Vagina (tissue), 2 donors: ENCODE data around the gene ANKRD63.

Source experiments
- CTCF ChIP-seq, 3 experiments: fragments of 450-650 bp in 2 of 3; fragments of 200-600 bp in 1 of 3; sonication (generic) in 1 of 3; IDR thresholded peaks; one replicate each; pipeline ENCODE4 v1.5.1; 2017 to 2019; ENCODE audit warnings: antibody characterized with exemption in 3 of 3, mild to moderate bottlenecking in 2 of 3, moderate library complexity in 2 of 3
- POLR2A ChIP-seq, 2 donors: fragments of 450-650 bp; IDR thresholded peaks; one replicate each; pipeline ENCODE4 v1.6.1; 2017; ENCODE audit warnings: antibody characterized with exemption in 2 of 2, mild to moderate bottlenecking in 2 of 2, moderate library complexity in 2 of 2
- POLR2AphosphoS5 ChIP-seq, 2 donors: sonication (generic); formaldehyde crosslinking; IDR thresholded peaks; one replicate each; pipeline ENCODE4 v1.9.0; 2017; ENCODE audit warnings: antibody characterized with exemption in 2 of 2, mild to moderate bottlenecking in 2 of 2, low read depth in 1 of 2; ENCODE audit not compliant: insufficient read depth in 1 of 2

- TF ChIP-seq POLR2AphosphoS5 (IDR thresholded peaks at IDR 0.05; ENCODE audit: insufficient read depth in 1 of 2, low read depth in 1 of 2) (no peak), CTCF (IDR thresholded peaks at IDR 0.05) (no peak), POLR2A (IDR thresholded peaks at IDR 0.05) (no peak)
Observed at GRCh38 chr15:40328751-40329150, 45.9 kb upstream of the ANKRD63 start.
